Gastroesophageal sphincter (tissue), 3 donors: Measurements from ENCODE around the gene TSHB.

ENCODE experiments used
- CTCF ChIP-seq, 4 experiments: fragments of 200-600 bp in 2 of 4; fragments of 450-650 bp in 2 of 4; sonication (generic) in 1 of 4; IDR thresholded peaks; one replicate each; pipeline ENCODE4 v1.5.1; 2017 to 2019; ENCODE audit warnings: antibody characterized with exemption in 4 of 4, mild to moderate bottlenecking in 2 of 4, moderate library complexity in 2 of 4
- EP300 ChIP-seq: sonication (generic); formaldehyde crosslinking; IDR thresholded peaks from one replicate; pipeline ENCODE4 v1.6.1; 2017; ENCODE audit warnings: antibody characterized with exemption, mild to moderate bottlenecking
- POLR2A ChIP-seq, 2 donors: fragments of 450-650 bp; IDR thresholded peaks; one replicate each; pipeline ENCODE4 v1.6.1; 2017; ENCODE audit warnings: antibody characterized with exemption in 2 of 2, mild to moderate bottlenecking in 2 of 2, moderate library complexity in 1 of 2
- POLR2AphosphoS5 ChIP-seq: sonication (generic); formaldehyde crosslinking; IDR thresholded peaks from one replicate; pipeline ENCODE4 v1.6.1; 2017; ENCODE audit warnings: antibody characterized with exemption

DNA sequence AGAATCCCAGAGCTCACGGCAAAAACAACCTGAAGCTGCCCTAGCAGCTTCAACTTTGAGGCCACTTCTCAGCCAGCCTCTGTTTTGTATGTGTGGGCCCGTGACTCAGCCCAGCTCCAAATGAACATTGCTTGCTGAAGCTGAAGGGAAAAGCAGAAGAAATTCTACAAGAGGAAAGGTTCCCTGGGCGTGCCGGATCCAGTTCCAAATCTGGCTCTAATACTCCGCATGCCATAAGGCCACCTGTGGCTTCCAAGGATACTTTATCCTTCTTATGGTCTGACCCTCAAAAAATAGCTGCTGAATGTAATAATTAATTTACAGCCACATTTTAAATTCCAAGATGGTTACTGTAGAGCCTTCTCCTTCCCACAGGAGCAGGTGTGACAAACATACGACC lies 35.4 kb downstream of the TSHB start:
- no peak for TF ChIP-seq EP300
- no peak for TF ChIP-seq CTCF (IDR thresholded peaks at IDR 0.05)
- no peak for TF ChIP-seq POLR2A (IDR thresholded peaks at IDR 0.05)
- no peak for TF ChIP-seq POLR2AphosphoS5
